RWPE2 (cell line): Measurements from ENCODE around the gene EXD3.

Experiments
- ATAC-seq: fragments of 200-7000 bp; cut with Tn5 transposase; 3 replicates; pipeline ENCODE4 v1.9.1; 2021; ENCODE audit warnings: low read depth
- DNase-seq: peaks from one replicate; pipeline ENCODE4 v3.0.0-alpha.2; 2020; ENCODE audit warnings: low spot score
- H3K27ac ChIP-seq: fragments of 450-650 bp; 2 replicates; pipeline ENCODE4 v1.5.1; 2017; ENCODE audit warnings: mild to moderate bottlenecking; ENCODE audit not compliant: poor library complexity, severe bottlenecking
- H3K27me3 ChIP-seq: fragments of 250-450 bp; sonication (Bioruptor Pico); 2 replicates; pipeline ENCODE4 v1.5.1; 2021; ENCODE audit warnings: mild to moderate bottlenecking, moderate library complexity; ENCODE audit not compliant: insufficient read depth, poor library complexity, severe bottlenecking
- H3K36me3 ChIP-seq: fragments of 250-450 bp; sonication (Bioruptor Pico); 2 replicates; pipeline ENCODE4 v1.5.1; 2020; ENCODE audit warnings: low read depth, mild to moderate bottlenecking, moderate library complexity
- H3K4me1 ChIP-seq: fragments of 250-450 bp; sonication (Bioruptor Pico); 2 replicates; pipeline ENCODE4 v1.5.1; 2021; ENCODE audit warnings: mild to moderate bottlenecking, moderate library complexity; ENCODE audit not compliant: insufficient read depth, poor library complexity, severe bottlenecking
- H3K4me3 ChIP-seq: fragments of 250-450 bp; sonication (Bioruptor Pico); 2 replicates; pipeline ENCODE4 v1.5.1; 2021; ENCODE audit warnings: mild to moderate bottlenecking, moderate library complexity; ENCODE audit not compliant: severe bottlenecking
- H3K9me3 ChIP-seq: fragments of 250-450 bp; sonication (Bioruptor Pico); 2 replicates; pipeline ENCODE4 v1.5.1; 2021; ENCODE audit warnings: mild to moderate bottlenecking, moderate library complexity; ENCODE audit not compliant: severe bottlenecking
- TF ChIP-seq, protein P1 (sequence below): fragments of 450-650 bp; IDR thresholded peaks from one replicate; pipeline ENCODE4 v1.5.1; 2017; ENCODE audit warnings: mild to moderate bottlenecking, moderate library complexity; ENCODE audit not compliant: poor library complexity, severe bottlenecking

EXD3 gene

DNA sequence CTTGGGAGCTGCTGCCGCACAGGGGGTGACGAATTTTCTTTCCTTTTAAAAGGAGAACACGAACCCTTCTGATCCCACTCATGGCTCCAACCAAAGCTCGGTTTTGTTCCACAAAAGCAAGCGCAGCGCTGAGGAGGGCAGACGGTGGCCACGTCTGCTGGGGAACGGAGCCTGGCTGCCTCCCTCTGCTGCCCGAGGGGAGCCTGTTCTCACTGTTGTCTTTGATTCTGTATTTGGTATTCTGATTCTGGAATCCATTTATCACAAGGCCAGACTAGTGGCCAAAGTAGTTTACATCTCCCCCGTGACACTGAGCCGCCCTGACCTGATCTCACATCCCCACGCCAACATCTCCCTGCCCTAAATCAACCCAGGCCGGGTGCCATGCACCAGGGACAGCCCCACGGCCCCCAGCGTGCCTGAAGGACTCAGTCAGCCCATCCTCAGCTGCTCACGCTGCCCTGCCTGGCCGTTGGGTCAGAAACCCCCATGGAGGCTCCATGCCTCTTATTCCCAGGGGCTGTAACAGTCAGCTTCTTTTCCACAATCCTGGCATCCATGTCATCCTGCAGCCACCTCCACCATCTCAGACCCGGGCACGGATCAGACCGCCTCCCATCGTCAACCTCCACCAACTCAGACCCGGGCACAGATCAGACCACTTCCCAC lies 42.9 kb upstream of the EXD3 start:
- Histone ChIP-seq H3K27me3 (no peaks in the 10 kb centered on the region), H3K27ac (no peak overlapping the region), H3K4me1 (no peaks in the 10 kb centered on the region), H3K9me3 (no peaks in the 10 kb centered on the region), H3K4me3 (no peak overlapping the region), H3K36me3 (no peaks in the 10 kb centered on the region)
- ATAC-seq (no peak), DNase-seq (peak; percentile 60)
- TF ChIP-seq, protein P1, sequence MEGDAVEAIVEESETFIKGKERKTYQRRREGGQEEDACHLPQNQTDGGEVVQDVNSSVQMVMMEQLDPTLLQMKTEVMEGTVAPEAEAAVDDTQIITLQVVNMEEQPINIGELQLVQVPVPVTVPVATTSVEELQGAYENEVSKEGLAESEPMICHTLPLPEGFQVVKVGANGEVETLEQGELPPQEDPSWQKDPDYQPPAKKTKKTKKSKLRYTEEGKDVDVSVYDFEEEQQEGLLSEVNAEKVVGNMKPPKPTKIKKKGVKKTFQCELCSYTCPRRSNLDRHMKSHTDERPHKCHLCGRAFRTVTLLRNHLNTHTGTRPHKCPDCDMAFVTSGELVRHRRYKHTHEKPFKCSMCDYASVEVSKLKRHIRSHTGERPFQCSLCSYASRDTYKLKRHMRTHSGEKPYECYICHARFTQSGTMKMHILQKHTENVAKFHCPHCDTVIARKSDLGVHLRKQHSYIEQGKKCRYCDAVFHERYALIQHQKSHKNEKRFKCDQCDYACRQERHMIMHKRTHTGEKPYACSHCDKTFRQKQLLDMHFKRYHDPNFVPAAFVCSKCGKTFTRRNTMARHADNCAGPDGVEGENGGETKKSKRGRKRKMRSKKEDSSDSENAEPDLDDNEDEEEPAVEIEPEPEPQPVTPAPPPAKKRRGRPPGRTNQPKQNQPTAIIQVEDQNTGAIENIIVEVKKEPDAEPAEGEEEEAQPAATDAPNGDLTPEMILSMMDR = no peak

GRCh38 chr9:137465000-137465719 lies 42.2 kb upstream of the EXD3 start:
- TF ChIP-seq, protein P1 = no peak
- Histone ChIP-seq H3K4me1 (no peaks in the 10 kb centered on the region), H3K27me3 (no peaks in the 10 kb centered on the region), H3K27ac (no peak overlapping the region), H3K36me3 (no peaks in the 10 kb centered on the region), H3K4me3 (no peak overlapping the region), H3K9me3 (no peaks in the 10 kb centered on the region)
- DNase-seq = peak; percentile 59
- no peak for ATAC-seq

DNA sequence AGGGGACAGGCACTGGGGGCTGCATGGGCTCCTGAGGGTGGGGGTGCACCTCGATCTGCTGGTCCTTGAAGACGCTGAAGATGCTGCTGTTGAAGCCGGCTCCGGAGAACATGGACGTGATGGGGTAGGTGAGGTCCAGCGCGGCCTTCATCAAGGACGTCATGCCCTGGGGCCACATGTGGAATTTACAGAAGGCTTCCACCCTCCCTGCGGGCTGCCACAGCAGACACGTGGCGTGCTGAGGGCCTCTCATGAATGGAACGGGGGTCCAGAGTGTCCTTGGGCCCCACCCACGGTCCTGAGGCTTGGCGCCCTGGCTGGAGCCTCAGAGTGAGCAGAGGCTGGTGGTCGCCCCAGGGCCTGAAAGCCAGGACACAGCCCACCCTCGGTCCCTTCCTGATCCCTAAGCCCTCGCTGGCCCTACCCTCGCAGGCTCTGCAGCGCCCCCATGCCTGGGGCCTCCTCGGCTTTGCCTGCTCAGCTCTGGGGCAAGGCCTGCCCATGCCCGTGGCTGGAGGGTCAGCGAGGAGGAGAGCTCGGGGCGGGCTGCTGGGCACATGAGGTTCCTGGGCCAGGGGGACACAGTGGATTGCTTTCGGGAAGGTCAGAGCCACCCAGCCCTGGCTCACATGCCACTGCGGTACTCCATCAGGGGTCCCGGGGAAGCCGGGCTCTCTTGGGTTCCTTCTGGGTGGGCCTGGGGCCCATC lies 41.5 kb upstream of the EXD3 start:
- DNase-seq (peak; percentile 68), ATAC-seq (no peak)
- no peak overlapping the region for H3K27ac ChIP-seq
- TF ChIP-seq, protein P1 = no peak
- no peak overlapping the region for H3K4me3 ChIP-seq
- no peaks in the 10 kb centered on the region for H3K27me3 ChIP-seq
- H3K36me3 ChIP-seq = no peaks in the 10 kb centered on the region
- no peaks in the 10 kb centered on the region for H3K9me3 ChIP-seq
- no peaks in the 10 kb centered on the region for H3K4me1 ChIP-seq

DNA sequence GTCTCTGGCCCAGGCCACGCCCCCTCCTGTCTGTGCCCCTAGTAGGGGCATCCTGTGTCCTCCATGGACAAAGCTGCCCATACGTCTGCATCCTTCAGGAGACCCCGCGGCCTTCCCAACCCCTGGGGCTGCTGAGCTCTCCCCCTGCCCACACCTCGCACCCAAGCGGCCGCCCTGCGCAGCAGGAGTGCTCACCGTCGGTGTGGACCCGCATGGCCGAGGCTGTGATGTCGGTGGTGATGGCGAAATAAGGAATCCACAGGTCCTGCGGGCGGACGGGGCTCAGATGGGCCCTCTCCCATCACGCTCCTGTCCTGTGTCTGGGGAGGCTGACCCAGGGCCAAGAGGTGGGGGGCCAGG lies 40.9 kb upstream of the EXD3 start:
- H3K4me3 ChIP-seq = no peak overlapping the region
- no peaks in the 10 kb centered on the region for H3K4me1 ChIP-seq
- no peak overlapping the region for H3K27ac ChIP-seq
- H3K27me3 ChIP-seq = no peaks in the 10 kb centered on the region
- ATAC-seq (no peak), DNase-seq (peak; percentile 57)
- no peaks in the 10 kb centered on the region for H3K9me3 ChIP-seq
- H3K36me3 ChIP-seq = no peaks in the 10 kb centered on the region
- TF ChIP-seq, protein P1 = no peak
